CD4-positive, alpha-beta T cell treated with Interleukin-2 at 100 ng/mL for 4 hours (primary cell): ENCODE data around the gene RAB7B.
A peak's percentile ranks its signal among the peaks of the same experiment; 100 is the strongest.
"Not testable (repeated sequence)": the region's sequence is repeated elsewhere in the genome, so short reads cannot be mapped to it uniquely, and the experiment has no call there.

Source experiments
- DNase-seq: peaks from one replicate; pipeline ENCODE4 v3.0.0-alpha.2; 2020; ENCODE audit warnings: low spot score

The RAB7B gene

GRCh38 chr1:206002871-206003801, at the start of gene RAB7B:
Gene RAB7B, minus strand, starts transcription at chr1:206003395. Its CDS starts 9,260 bp downstream, at chr1:205994135.
- DNase-seq = no peak

DNA sequence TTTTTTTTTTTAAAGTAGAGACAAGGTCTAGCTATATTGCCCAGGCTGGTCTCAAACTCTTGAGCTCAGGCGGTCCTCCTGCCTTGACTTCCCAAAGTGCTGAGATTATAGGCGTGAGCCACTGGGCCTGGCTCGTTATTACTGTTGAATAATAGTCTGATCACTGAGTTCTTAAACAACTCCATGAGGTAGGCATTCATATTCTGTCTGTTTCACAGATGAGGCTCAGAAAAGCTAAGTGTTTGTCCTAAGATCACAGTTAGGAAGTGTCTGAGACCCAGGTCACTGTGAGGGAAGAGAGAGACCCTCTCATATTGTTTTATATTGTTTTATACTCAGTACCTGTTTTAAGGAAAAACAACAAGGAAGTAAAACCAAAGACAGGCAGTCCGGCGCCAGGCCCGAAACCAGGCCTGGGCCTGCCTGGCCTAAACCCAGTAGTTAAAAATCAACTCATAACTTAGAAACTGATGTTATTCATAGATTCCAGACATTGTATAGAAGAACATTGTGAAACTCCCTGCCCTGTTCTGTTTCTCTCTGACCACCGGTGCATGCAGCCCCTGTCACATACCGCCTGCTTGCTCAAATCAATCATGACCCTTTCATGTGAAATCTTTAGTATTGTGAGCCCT, 49.2 kb upstream of the RAB7B start:
- DNase-seq = not testable (repeated sequence)

- peak; percentile 44 for DNase-seq
Observed at GRCh38 chr1:206050655-206051235, 47.5 kb upstream of the RAB7B start.

DNA sequence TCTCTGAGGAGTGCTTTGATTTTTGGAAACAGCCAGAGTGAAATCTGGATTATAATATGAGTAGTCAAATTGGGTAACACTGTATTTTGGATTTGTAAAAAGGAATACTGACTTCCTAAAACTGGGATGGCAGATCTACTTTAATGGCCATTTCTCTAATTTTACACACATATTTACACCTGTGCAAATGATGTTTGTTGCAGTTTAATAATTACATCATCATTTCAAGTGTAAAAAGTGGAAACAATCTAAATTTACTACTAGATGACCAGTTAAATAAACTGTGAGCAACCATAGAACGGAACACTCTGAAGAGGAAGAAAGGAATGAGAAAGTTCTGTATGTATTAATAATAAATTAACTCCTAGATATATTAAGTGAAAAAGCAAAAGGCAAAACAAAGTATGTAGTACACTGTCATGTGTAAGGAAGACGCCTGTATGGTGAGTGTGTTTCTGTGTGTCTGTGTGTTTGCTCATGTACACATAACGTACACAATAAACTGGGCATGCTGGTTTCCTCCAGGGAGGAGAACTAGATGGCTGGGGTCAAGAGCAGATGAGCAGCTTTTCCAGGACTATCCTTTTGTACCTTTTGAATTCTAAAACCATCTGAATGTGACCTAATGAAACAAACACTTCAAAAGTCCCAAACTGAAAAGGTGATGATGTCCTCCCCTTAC, 46.9 kb upstream of the RAB7B start:
- no peak for DNase-seq

DNA sequence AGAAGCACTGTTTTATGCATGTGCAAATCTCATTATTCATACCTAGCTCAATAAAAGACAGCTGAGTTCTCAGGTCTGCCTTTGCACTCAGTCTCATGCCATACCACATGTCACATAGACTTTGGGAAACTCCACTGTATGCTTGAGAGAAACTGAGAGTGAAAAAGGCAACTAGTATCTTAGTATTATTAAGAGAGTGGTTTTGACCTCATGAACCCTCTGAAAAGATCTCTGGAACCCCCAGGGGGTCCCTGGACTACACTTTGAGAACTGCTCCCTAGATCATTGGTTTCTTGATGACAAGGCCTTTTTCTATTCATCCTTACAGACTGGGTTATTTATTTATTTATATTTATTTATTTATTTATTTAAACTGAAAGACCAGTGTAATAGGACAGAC, 46.1 kb upstream of the RAB7B start:
- DNase-seq = no peak

- no peak for DNase-seq
Observed at GRCh38 chr1:206048582-206048981, 45.4 kb upstream of the RAB7B start.

DNA sequence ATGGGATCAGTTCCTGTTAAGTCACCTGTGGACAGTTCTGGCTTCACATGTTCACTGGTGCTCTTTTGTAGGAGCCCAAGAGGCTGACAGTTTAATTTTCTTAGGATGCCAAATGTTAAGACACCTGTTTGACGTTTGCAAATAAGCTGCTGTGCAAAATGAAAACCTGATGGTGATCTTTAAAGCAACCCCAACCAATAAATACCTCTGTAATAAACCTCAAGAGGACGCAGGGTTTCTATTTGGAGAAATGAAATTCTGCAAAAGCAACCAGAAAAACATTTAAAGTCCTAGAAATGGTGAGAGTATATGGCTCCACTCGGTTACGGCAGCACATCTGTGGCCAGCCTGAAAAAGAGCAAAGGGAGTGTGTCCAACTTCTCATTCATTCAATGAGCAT, 44.1 kb upstream of the RAB7B start:
- DNase-seq = no peak

DNA sequence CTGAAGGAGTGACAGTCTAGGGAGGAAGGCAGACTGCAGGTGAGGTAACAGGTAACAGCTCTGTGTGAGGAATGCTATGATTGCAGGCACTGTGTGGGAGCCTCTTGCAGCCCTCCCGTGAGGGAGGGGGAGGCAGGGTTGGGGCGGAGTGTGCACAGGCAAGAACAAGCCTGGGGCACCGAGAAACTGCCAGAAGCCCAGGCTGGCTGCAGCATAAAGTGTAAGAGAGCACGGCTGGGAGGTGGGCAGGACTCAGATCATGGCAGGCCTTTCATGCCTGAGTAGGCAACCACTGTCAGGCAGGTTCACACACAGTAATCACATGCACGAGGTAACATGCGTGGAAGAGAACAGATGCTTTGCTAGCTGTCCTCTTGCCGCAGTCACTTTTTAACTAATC, 38.4 kb upstream of the RAB7B start:
- no peak for DNase-seq

GRCh38 chr1:206040328-206040727, 37.1 kb upstream of the RAB7B start:
- no peak for DNase-seq

GRCh38 chr1:206039046-206039973, 36.1 kb upstream of the RAB7B start:
- DNase-seq = no peak

DNA sequence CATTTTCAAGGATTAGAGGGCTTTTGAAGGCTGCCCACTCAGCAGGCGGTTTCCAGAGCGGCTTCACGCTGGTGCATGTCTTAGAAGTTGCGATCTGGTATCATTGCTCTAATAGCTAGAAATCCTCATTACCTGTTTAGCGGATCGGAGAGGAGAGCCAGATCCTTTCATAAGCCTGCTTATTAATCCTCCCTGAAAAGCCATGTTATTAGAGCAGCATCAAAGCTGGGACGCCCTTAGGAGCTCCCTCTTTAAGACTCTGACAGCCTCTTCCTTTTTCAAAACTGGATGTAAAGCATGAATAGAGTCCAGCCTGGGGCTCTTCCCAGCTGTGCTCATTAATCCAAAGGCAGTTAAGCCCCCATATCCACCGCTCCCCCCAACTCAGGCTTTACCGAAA, 34.4 kb upstream of the RAB7B start:
- DNase-seq = no peak

- no peak for DNase-seq
Observed at GRCh38 chr1:206036663-206037455, 33.7 kb upstream of the RAB7B start.

GRCh38 chr1:206035027-206035426, 31.8 kb upstream of the RAB7B start:
- DNase-seq = no peak

GRCh38 chr1:206032380-206033140, 29.4 kb upstream of the RAB7B start:
- no peak for DNase-seq

DNA sequence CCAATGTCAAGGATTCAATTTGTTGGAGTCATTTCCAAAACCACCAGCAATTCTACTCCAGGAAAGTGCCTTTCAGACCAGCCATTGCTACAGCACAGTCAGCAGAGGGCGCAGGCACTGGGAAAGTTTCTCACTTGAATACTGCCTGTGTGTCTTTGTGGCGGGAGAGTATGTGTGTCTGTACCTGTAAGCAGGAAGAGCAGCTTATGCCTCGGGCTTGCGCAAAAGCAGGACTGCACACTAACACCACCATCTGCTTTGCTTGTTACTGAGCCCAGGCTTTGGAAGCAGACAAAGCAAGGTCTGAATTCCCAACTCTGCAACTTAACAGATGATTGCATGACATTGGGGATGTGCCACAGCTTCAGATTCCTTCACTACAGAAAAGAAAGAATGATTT, 27.5 kb upstream of the RAB7B start:
- peak; percentile 61 for DNase-seq

- no peak for DNase-seq
Observed at GRCh38 chr1:206030191-206030590, 27.0 kb upstream of the RAB7B start.

DNA sequence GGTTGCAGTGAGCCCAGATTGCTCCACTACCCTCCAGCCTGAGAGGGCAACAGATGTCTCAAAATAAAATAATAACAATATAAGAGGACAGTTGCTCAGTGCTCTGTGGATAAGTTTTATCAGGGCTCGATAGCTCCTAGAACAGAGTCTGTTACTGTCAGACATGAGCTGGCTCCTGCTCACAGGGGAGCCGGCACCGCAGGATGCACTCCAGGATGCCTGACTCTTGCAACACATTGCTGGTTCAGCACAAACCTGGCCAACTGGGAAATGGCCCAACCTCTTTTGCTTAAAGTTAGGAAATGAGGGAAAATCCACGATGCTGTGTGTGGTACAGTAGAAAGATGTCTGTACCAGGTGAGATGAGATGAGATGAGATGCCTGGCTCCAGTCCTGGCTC, 26.3 kb upstream of the RAB7B start:
- no peak for DNase-seq

DNA sequence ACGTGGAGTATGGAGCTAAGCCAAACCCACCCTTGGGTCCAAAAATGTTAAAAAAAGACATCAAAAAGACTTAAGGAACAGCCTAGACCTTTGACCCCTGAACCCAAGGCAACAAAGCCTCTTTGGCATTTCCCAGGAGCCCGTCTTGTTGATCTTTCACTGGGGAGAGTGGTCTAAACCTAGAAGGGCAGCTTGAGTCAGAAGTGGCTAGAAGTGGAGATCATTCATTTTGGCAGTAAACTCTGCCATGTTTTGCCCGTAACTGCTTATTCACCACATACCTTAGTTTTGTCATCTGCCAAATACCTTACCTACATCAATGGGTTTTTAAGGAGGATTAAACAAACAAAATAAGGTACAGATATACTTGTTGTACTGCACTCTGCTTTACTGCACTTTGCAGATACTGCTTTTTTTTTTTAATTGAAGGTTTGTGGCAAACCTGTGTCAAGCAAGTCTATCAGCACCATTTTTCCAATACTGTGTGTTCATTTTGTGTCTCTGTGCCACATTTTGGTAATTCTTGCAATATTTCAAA, 22.2 kb upstream of the RAB7B start:
- DNase-seq = no peak

GRCh38 chr1:206023695-206024094, 20.5 kb upstream of the RAB7B start, which contains the start of gene CTSE:
Gene CTSE, minus strand, starts transcription at chr1:206023895. Its CDS starts 104 bp downstream, at chr1:206023791.
- DNase-seq = no peak
